NCI-H187 (cell line): ENCODE results near the gene ROR1.
"Not testable (repeated sequence)": the region's sequence is repeated elsewhere in the genome, so short reads cannot be mapped to it uniquely, and the experiment has no call there.

Experiments
- DNase-seq, 2 experiments: peaks; one replicate each; lab custom pipeline; 2025; lab: John Stamatoyannopoulos, UW

ROR1 gene

DNA sequence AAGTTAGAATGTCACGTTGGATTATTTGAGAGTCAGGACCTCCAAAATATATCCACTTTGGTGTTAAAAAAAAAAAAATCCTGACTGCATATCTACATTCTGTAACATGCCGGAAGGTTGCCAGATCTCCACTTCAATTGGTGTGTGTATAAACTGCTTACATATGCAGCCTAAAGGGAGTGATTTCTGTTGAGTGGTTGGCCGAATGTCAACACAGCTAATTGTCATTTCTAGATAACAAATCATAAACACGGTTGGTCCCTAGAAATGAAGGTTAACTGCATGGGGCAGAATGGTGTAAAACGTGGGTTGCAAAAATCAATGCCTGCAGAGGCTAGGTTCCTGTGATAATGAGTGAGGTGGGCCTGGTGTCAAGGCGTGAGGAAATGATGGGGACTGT lies 15.0 kb upstream of the ROR1 start:
- no peak for DNase-seq

DNA sequence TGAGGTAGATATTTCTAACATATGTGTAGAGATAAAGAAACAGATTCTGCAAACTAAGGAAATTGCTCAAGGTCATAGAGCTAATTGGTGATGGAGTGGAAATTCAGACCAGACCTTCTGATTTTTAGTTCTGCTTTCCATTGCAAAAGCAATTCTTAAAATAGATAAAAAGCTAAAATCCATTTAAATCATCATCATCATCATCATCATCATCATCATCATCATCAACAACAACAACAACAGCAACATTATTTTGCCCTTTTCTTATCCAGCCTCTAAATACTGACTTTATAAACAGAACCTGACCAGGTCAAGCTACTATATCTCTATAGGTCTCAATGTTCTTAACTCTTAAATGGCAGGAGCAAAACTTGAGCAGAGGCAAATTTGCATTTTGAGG lies 14.0 kb upstream of the ROR1 start:
- DNase-seq, result no peak

DNA sequence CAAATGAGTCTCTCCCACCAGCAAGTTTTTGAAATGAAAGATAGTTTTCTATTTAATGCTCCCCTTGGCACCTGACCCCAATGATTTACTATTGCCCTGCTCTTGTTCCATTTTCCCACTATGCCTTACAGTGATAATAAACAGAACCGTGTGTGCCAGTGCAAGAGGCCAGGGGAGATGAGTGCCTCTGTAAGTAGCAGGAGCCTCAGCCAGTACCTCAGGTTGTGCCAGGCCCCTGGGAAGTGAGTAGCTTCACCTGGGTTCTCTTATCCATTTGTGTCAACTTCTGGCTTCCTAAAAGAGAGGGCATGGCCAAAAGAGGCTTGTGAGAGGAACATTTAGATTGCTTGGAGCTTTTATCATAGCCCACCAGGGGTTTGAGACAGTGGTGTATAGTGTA lies 3.4 kb upstream of the ROR1 start:
- no peak for DNase-seq

DNA sequence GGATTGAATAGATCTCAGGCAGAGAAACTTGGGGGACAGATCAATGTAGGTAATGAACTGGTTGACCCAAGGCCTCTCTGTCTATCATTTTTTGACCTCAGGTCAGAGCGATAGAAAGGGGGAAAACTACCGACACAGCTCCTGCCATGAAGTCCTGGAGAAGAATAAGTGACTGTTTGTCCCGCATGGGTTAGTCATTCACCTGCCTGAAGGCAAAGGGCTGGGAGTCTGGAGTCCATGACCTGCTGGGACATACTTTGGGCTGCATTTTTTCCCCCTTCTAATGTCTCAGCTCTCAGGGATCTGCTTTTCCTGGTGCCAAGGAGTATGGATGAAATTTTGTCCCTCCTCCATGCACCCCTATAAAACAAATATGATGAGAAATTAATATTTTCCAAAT lies 1.6 kb upstream of the ROR1 start:
- no peak for DNase-seq

DNA sequence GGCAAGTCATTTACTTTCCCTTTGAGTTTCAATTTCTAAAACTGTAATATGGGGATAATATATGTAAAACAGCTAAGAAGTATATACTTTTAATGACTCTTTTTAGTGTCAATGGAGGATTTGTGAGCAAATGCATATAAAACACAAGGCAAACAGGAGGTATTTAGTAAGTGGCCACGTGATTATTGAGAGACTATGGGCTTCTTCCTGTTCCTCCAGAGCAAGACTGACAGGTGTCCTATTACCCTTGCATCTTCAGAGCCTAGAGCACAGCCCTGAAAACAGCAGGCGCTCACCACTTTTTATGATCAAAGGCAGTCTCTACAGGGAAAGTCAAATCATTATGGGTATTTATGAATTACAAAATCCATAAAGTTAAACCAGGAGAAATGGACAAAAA lies 941 bp upstream of the ROR1 start:
- no peak for DNase-seq

DNA sequence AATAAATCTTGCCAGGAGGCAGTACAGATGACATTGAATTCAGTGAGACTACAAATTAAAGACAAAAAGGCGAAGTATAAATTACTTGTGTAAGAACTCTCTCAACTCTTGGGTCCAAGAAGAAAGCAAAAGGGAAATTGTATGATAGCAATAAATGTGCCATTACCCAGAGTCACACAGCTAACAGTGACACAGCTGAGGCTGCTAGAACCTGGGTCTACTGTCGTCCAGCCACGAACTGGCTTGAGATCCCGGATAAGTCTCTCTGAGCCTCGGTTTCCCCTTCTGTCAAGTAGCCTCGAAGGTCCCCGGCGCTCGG lies 362 bp upstream of the ROR1 start:
- no peak for DNase-seq

DNA sequence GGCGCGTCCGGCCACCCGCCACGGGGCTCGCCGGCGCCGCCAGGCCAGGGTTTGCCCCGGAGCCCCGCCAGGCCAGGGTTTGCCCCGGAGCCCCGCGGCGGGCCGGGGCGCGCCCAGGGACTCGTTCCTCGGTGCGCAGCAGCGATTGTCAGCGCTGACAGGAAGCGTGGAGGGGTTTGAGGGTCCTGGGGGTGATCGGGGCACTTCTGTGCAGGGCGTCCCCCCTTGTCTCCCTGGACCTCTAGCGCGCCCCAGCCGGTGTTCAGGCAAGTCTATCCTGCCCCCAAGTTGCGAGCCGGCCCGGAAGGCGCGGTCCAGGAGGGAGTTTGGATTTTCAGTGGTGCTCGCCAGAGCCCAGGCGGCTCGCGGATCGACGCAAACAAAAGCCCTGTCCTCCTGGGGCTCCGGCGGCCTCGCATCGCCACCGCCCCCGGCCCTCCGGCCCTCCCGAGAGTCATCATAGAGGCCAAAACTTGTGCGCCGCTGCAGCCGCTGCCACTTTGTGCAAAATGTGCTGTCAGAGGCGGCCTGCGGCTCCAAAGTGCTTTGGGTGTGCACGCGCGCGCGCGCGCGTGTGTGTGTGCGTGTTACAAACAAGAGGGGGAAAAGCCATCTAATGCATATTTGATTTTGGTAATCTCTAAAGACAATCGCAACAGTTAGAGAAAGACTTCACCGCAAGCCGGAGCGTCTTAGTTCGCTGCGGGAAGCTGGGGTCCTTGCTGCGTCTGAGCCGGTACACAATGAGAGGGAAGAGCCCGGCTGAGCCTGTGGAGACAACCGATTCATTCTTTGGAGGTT lies 1.0 kb downstream of the ROR1 start:
- DNase-seq, result no peak

DNA sequence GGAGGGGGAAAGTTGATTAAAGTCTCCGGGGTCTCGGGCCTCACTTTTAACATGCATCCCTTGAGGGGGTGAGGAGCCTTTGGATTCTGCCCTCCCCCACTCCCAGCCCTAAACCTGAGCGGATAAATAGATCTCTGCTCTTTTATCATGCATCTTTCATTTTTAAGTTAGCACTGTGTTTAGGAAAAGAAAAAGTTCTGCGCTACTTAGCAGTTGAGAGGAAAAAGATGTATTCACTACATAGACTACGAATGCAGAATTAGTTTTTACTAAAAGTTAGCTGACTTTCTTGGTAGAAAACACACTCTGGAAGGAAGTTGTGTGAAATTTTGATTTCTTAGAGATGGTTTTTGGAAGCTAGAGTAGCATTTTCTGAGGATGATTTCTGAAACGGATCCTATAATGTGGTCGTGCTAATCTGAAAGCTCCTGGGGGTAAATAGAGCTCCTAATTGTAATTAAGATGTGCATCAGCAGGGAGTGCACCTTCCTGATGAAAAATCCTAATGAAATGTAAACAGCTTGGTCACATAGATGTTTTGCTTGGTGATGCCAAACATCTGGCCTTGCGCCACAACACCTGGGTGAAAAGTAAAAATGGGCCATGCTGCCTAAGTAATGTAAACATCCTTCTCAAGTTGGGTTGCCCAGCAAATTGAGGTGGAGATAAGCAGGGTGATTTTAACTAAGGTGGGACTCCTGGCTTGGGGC lies 1.8 kb downstream of the ROR1 start:
- no peak for DNase-seq

DNA sequence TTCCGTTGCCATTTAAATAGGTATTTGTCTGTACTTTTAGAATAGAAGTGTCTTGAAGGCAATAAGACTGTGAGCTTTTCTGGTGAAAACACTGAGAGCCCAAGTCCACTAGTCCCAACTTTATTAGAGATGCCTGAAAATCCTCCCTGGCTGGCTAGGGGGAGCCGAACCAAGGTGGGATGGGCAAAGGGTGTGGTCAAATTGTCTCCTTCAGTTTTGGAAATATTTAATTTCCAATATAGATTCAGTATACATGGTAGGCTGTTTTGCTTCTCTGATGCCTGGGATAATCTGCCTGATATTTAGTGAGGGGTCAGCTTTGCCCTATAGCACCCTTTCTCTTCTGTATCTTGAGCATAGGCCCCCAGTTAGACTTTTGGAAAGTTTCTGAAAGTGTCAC lies 3.5 kb downstream of the ROR1 start:
- DNase-seq, result no peak

DNA sequence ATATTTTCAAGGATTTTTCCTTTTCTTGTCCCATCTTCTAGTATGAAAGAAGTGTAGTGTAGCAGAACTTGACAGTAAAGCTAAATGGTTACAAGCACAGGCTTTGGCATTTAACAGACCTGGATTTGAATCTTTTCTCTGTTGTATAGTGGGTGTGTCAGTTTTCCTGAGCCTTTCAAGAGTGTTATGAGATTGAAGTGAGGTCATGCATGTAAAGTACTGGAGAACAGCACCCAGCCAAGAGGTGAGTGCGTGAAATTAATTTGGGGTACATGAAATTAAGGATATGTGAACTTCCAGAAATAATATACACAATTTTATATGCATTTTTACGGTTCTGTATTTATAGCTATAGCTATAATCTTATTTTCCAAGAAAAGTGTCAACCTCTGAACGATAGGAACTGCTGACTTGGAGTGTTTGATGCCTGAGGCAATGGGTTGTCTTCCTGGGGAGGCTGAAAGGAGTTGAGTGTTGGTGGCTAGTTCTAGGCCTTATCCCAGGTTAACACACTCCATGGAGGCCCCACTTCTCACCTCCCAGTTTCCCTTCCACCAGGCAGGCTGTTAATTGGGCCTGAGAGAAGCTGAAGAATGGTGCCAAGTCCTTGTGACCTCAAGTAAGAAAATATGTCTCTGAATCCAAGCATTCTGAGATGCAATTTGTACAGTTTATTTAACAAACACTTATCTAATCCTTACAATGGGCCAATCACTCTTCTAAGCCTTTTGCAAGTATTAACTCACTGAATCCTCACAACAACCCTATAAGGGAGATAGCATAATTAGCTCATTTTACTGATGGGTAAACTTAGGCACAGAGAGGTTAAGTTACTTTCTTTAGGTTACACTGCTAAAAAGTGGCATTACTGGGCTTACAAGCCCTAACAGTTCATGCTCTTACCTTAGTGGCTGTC lies 4.4 kb downstream of the ROR1 start:
- no peak for DNase-seq

DNA sequence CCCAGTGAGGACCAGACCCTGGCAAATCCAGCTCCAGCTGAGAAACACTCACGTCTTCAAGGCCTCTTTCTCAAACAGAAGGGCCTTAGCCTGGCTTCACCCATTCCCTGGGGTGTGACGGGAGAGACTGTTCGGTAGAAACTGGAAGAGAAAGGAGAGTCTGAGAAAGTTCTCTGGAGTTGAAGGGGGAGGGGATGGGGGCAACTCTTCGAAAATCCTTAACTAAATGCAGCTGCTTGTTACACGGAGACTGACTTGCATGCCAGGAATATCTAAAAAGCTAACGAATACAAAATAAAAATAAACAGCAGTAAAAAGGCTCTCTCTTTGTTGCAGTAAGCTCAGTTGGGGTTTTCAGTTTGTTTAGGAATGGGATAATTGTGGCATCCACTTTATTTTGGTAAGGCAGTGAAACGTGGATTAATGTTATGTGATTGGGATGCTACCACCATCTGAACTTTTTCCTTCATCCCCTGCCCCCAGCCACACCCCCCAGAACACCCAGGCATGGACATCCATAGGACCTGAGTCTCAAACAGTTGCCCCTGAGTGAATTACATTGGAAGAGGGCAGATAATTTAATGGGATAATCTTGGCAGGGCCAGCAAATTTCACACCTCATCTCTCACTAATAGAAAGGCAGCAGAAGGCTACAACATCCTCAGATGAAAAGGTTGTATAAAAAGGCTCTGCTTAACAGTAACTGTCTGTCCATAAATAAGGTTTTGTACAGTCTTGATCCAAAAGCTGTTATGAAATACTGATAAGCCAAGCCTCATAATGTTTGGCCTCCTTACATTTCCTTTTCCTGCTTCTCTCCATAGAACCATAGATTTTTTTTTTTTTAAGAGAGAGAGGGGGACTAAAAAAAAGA lies 5.8 kb downstream of the ROR1 start:
- no peak for DNase-seq

DNA sequence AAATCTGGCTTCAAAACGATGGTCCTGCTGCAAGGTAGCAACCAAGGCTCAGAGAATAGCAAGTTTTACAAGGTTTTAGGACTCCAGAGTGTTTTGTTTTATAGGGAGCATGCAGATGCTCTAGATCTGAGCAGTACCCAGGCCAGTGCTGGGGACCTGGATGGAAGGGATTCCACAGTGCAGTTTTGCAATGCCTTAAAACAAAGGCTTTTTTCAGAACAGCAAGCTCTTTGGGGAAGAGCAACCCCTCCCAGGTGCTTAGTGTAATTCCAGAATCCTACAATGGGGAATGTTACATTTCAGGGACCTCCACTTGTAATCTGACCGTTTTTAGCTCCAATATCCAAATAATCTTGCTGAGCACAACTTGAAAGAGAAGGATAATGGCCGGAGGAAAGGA lies 6.7 kb downstream of the ROR1 start:
- no peak for DNase-seq

DNA sequence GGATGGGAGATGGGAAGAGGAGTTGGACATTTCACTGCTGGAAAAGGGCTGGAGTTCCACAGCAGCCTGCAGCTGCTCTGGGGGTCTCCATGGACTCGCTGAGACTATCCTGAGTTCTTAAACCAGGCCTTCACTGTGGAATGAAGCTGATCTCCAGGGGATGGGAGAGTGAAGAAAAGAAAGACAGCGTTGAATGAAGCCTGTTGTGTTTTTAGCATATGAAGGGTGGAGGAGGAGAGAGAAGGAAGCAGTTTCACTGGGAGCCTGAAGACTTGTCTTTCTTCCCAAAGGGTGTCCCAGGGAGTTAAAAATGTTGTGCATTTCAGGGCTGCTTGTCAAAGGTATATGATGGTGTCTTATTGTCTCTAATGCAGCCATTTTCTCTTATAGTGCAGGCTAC lies 9.2 kb downstream of the ROR1 start:
- DNase-seq, result no peak

DNA sequence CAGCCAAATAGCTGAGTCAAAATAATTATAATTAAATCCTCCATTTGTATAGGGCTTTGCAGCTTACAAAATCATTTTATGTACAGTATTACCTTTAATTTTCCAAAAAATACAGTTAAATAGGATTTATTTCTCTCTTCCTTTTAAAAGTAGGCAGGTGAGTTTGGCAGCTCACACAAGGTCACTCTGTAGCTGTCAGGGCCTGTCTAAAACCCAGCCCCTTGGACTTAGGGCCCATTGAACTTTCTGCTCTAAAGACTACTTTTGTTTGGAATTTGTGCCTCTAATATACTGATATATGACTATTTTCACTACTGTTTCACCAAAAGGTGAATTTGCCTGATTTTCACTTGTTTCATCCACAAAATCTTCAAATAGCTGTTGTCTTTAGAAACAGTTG lies 10.3 kb downstream of the ROR1 start:
- no peak for DNase-seq

DNA sequence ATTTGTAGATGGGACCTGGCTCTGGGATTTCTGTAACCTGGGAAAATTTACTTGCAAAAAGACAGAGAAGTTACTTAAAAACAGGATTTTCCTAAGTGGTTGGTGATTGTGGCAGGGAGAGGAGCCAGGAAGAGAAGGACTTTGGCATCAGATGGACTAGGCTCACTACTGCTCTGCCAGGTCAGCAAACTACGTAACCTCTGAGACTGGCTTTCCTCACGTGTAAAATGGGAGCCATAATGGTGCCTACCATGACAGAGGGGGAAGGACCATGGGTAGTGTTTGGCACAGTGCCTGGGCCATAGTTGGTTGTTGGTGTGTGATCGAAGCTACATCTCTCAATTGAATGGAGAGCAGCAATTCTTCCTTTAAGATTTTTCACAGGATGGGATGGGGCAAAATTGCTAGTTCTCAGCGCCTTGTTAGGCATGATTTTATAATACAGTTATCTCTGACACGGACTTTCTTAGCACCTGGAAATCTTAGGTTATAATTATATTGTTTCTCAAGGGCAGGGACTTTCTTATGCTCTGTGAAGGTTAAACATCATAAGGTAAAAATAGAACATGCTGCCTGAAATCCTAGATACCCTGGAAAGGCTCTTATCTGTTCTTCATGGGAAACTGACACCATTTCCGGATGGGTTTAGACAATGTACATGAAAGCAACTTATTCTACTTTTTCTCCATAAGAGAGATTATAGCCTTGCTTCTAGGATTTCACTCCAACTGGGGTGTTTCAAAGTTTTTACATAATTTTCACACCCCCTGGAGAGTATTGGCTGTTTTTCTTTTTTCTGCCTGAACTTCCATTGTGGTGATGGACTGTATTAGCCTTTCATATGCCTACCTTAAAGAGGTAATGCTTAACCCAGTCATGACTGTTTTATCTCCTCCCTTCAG lies 10.9 kb downstream of the ROR1 start:
- no peak for DNase-seq

DNA sequence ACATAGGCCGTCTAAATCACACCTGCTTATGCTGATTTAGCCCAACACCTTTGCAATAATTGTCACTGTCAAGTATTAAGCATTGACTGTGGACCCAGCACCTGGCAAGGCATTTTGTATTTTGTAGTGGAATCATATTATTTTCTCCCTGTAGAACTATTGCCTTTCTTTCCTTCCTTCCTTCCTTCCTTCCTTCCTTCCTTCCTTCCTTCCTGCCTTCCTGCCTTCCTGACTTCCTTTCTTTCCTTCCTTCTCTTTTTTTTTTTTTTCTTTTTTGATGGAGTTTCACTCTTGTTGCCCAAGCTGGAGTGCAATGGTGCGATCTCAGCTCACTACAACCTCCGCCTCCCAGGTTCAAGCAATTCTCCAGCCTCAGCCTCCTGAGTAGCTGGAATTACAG lies 13.5 kb downstream of the ROR1 start:
- not testable (repeated sequence) for DNase-seq

DNA sequence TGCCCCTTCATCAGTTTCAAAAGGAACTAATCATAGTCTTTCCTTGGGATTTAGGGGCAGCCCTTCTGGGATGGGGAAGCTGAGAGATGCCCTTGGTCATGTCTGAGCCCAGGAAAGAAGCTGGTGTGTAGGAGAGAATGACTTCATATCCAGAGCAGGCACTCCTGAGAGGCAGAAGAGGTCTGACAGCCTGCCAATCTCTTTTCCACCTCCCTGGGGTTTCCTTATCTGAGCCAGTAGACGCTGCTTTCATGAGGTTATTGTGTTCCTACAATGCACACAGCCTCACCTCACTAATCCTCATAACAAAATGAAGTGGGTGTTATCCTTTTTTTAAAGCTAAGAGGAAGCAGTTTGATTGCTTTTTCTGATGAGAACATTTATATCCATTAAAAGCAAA lies 14.1 kb downstream of the ROR1 start:
- DNase-seq, result no peak

DNA sequence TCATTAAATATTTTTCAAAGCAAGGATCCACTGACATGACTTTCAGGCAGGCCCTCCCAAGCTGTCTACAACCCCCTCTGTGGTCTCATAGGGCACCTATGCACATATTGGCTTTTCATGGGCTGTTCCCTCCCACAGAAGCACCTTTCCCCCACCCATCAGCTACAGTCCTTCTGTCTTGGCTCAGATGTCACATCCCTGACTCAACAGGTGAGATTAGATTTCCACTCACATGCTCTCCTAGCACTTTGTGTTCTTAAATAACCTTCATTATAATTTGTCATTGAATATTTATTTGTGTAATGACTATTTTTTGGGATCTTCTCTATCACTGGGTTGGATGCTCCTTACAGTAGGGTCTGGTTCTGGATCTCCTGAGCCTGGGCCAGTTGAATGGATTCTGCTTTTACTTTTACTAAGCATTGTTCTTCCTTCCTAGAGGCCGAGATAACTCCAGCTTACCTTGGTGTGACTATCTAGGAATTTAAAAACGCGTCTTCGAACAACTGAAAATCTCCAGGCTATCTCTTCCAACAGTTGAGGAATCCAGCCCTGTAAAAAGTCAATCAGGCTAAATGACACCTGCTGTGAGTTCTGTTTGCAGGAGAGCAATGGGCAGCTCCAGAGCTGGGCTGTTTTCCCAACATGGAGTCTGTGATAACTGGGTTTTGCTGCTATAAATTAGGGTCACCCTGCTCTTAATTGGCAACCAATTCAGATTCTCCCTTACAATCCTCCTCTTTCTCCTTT lies 16.2 kb downstream of the ROR1 start:
- no peak for DNase-seq

DNA sequence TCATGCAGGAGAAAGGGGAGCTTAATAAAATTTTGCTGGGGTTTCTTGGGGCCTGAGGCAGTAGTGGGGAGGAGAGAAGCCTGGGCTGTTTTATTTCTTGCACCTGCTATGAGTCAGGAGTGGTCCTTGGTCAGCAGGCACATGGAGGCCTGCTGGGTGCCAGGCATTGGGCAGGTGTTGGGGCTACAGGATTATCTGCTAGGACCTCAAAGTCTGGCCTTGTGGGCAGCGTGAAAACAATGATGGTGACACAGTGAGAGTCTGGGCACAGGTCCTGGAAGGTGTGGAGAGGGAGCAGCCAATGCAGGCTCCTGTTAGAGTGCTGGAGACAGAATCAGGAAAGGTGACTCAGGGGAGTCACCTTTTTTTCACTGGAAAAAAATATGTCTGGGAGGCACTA lies 17.2 kb downstream of the ROR1 start:
- DNase-seq, result no peak

DNA sequence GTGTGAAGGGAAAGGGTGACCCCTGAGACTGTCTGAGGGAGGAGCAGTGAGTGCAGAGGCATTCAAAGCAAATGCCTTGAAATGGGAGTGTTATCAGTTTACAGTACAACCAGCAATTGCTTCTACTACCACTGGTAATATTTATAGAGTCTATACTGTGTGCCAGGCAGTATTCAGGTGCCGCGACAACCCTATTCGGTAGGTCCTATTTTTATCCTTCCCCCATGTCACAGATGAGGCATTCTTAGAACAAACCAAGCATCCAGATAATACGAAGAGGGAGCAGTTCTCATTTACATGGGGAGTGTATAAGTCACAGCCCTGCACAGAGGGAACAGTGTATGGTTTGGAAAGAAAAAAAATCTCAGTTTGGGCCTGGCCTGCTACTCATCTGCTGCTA lies 18.3 kb downstream of the ROR1 start:
- DNase-seq, result no peak
